Hepatocyte (in vitro differentiated cells): ENCODE results near the gene ARPIN. TPM values are rescaled to one million over a fixed set of nuclear protein-coding genes. Genes with fewer than 3 reads are reported as not detected.

ENCODE experiments used
- DNase-seq: peaks from one replicate; pipeline ENCODE4 v3.0.0-alpha.2; 2016; ENCODE audit warnings: low spot score
- H2AFZ ChIP-seq: fragments of 200-600 bp; sonication (generic); 2 replicates; pipeline ENCODE4 v1.6.0; 2016; ENCODE audit warnings: antibody characterized with exemption, mild to moderate bottlenecking
- H3K27ac ChIP-seq: fragments of 200-600 bp; sonication (generic); 2 replicates; pipeline ENCODE4 v1.5.1; 2016; ENCODE audit warnings: mild to moderate bottlenecking
- H3K27me3 ChIP-seq: fragments of 200-600 bp; sonication (generic); 2 replicates; pipeline ENCODE4 v1.6.1; 2016
- H3K36me3 ChIP-seq: fragments of 200-600 bp; sonication (generic); replicated peaks from 2 replicates; pipeline ENCODE4 v1.5.1; 2016; ENCODE audit warnings: low read depth; ENCODE audit not compliant: insufficient read depth
- H3K4me1 ChIP-seq: fragments of 200-600 bp; sonication (generic); 2 replicates; pipeline ENCODE4 v1.5.1; 2016; ENCODE audit warnings: mild to moderate bottlenecking, moderate library complexity; ENCODE audit not compliant: insufficient read depth
- H3K4me2 ChIP-seq: fragments of 200-600 bp; sonication (generic); 2 replicates; pipeline ENCODE4 v1.6.0; 2016
- H3K4me3 ChIP-seq: fragments of 200-600 bp; sonication (generic); 2 replicates; pipeline ENCODE4 v1.5.1; 2016; ENCODE audit warnings: mild to moderate bottlenecking
- H3K79me2 ChIP-seq: fragments of 200-600 bp; sonication (generic); 2 replicates; pipeline ENCODE4 v1.6.0; 2017; ENCODE audit warnings: mild to moderate bottlenecking
- H3K9me2 ChIP-seq: fragments of 200-600 bp; sonication (generic); replicated peaks from 2 replicates; pipeline ENCODE4 v1.6.0; 2017; ENCODE audit warnings: mild to moderate bottlenecking; ENCODE audit not compliant: insufficient read depth
- H3K9me3 ChIP-seq: fragments of 200-600 bp; sonication (generic); 2 replicates; pipeline ENCODE4 v1.5.1; 2016; ENCODE audit warnings: low read depth, mild to moderate bottlenecking
- H4K20me1 ChIP-seq: fragments of 200-600 bp; sonication (generic); 2 replicates; pipeline ENCODE4 v1.6.0; 2016; ENCODE audit warnings: mild to moderate bottlenecking; ENCODE audit not compliant: insufficient read depth, poor library complexity, severe bottlenecking
- CTCF ChIP-seq: fragments of 200-600 bp; sonication (generic); IDR thresholded peaks from 2 replicates; pipeline ENCODE4 v1.5.1; 2016; ENCODE audit warnings: antibody characterized with exemption, mild to moderate bottlenecking; ENCODE audit not compliant: poor library complexity
- EZH2 ChIP-seq: fragments of 200-600 bp; sonication (generic); IDR thresholded peaks from 2 replicates; pipeline ENCODE4 v1.6.1; 2016; ENCODE audit warnings: antibody characterized with exemption, mild to moderate bottlenecking, borderline replicate concordance
- EZH2phosphoT487 ChIP-seq: fragments of 200-600 bp; sonication (generic); IDR thresholded peaks from one replicate; pipeline ENCODE4 v1.6.1; 2018; ENCODE audit warnings: antibody characterized with exemption, mild to moderate bottlenecking, low read depth, moderate library complexity; ENCODE audit not compliant: unreplicated experiment, severe bottlenecking
- WGBS: methylation state at CpG from one replicate; pipeline ENCODE4 v1.1.6; 2016; ENCODE audit warnings: low lambda C conversion rate; ENCODE audit errors: missing lambda C conversion rate; 5-methylcytosine and 5-hydroxymethylcytosine counted together
- polyA plus RNA-seq: library from polyadenylated mRNA; unstranded; fragments of >200 nt; fragmentation: Nextera tagmentation; extraction: Ambion mirVana; gene quantifications from 2 replicates; pipeline ENCODE4 v1.2.1, GENCODE V29; 2016
- total RNA-seq: library from RNA; depleted of rRNA; stranded (reverse); fragments of >200 nt; gene quantifications from 2 replicates; pipeline ENCODE4 v1.2.3, GENCODE V29; 2014

ARPIN gene
- total and polyA plus RNA-seq, 2 experiments from 2014 or later, result 3.8 to 6.8 TPM

GRCh38 chr15:89880727-89881126, 32.0 kb downstream of the ARPIN start:
- Histone ChIP-seq H3K79me2 (no peaks in the 10 kb centered on the region), H4K20me1 (peaks cover 3% of the 10 kb centered on the region), H3K9me3 (no peaks in the 10 kb centered on the region), H3K4me3 (no peak overlapping the region), H3K4me1 (no peaks in the 10 kb centered on the region), H3K27ac (no peak overlapping the region), H2AFZ (no peak overlapping the region), H3K36me3 (no peaks in the 10 kb centered on the region), H3K9me2 (no peaks in the 10 kb centered on the region), H3K4me2 (no peak overlapping the region), H3K27me3 (no peaks in the 10 kb centered on the region)
- no peak for TF ChIP-seq CTCF
- no peak for TF ChIP-seq EZH2
- TF ChIP-seq EZH2phosphoT487, result no peak
- 59% methylated on average over 1 of the region's 1 CpG for WGBS
- DNase-seq, result no peak

GRCh38 chr15:89878323-89878722, 34.4 kb downstream of the ARPIN start:
- 92% methylated on average over 3 of the region's 3 CpGs for WGBS
- H3K4me2 ChIP-seq, result no peak overlapping the region
- H3K27ac ChIP-seq, result no peak overlapping the region

GRCh38 chr15:89877083-89877425, 35.7 kb downstream of the ARPIN start:
- Histone ChIP-seq H4K20me1 (no peaks in the 10 kb centered on the region), H3K27ac (no peak overlapping the region)

More at GRCh38 chr15:89878323-89878722, 34.4 kb downstream of the ARPIN start:
- Histone ChIP-seq H2AFZ (no peak overlapping the region), H3K36me3 (no peaks in the 10 kb centered on the region), H3K27me3 (no peaks in the 10 kb centered on the region), H3K4me1 (no peaks in the 10 kb centered on the region), H3K4me3 (no peak overlapping the region), H3K9me2 (no peaks in the 10 kb centered on the region), H4K20me1 (peaks cover 3% of the 10 kb centered on the region), H3K79me2 (no peaks in the 10 kb centered on the region), H3K9me3 (no peaks in the 10 kb centered on the region)
- DNase-seq, result no peak
- TF ChIP-seq CTCF (no peak), EZH2 (no peak), EZH2phosphoT487 (no peak)

More at GRCh38 chr15:89877083-89877425, 35.7 kb downstream of the ARPIN start:
- H3K9me3 ChIP-seq, result no peaks in the 10 kb centered on the region
- no peaks in the 10 kb centered on the region for H3K36me3 ChIP-seq
- no peak for DNase-seq
- no peaks in the 10 kb centered on the region for H3K27me3 ChIP-seq
- no peak overlapping the region for H3K4me3 ChIP-seq
- no peaks in the 10 kb centered on the region for H3K4me1 ChIP-seq
- H3K79me2 ChIP-seq, result peaks cover 3% of the 10 kb centered on the region
- 92% methylated on average over 2 of the region's 2 CpGs for WGBS
- no peak overlapping the region for H3K4me2 ChIP-seq
- no peak overlapping the region for H2AFZ ChIP-seq
- TF ChIP-seq EZH2phosphoT487, result no peak
- TF ChIP-seq CTCF, result no peak
- TF ChIP-seq EZH2, result no peak
- no peaks in the 10 kb centered on the region for H3K9me2 ChIP-seq
